Measurements from ENCODE around the gene IFT43. TPM values are rescaled to one million over a fixed set of nuclear protein-coding genes. Genes with fewer than 3 reads are reported as not detected.
A peak's percentile ranks its signal among the peaks of the same experiment; 100 is the strongest.
"Not testable (repeated sequence)": the region's sequence is repeated elsewhere in the genome, so short reads cannot be mapped to it uniquely, and the experiment has no call there.

IFT43 gene
- total and polyA plus RNA-seq, 2 donors = 27.5 to 47.2 TPM

DNA sequence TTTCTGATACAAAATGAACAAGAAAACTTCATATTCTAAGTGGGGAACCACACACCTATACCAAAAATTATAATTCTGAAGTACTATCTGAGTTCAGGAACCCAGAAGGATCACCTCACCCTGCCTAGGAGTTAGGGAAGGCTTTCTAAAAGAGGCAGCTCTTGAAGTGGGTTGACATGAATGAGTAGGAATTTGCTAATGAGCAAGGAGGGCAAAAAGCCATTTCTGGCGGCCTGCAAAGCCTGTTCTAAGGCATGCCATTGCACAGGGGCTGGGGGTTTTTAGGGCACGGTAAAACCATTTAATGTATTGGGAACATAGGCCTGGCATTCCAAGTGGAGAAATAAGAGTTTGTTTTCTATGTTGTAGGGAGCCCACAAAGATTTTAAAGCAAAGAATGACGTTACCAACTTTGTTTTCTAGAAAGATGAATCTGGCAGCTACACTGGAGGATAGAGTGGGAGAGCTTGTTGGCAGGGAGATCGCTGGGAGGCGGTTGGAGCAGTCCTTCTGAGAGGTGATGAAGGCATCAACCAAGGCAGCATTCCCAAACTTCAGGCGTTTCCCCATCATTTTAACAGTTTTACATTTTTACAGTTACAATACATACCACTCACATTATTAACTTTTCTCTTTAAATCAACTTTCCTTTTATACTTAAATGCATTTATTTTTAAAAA, 14.1 kb downstream of the IFT43 start:
- H3K27ac ChIP-seq (ENCODE audit: low read depth in 1 of 2, low read length in 1 of 2) = no peak overlapping the region
- no peak overlapping the region for H3K4me3 ChIP-seq (ENCODE audit: low read length in 2 of 2)
- no peaks in the 10 kb centered on the region for H3K4me1 ChIP-seq (ENCODE audit: control insufficient read depth in 2 of 2, insufficient read depth in 2 of 2, low read length in 2 of 2)
- no peak for DNase-seq (ENCODE audit: low read depth in 6 of 9, low spot score in 9 of 9)
- H3K9me3 ChIP-seq (ENCODE audit: control insufficient read depth in 2 of 2, insufficient read depth in 1 of 2, low read length in 1 of 2) = no peaks in the 10 kb centered on the region
- peaks cover 2 to 3% of the 10 kb centered on the region in 2 donors for H3K36me3 ChIP-seq (ENCODE audit: control insufficient read depth in 2 of 2, insufficient read depth in 2 of 2, low read length in 1 of 2)
- H3K27me3 ChIP-seq (ENCODE audit: control insufficient read depth in 2 of 2, insufficient read depth in 1 of 2, low read length in 1 of 2) = no peaks in the 10 kb centered on the region
- 97% methylated on average over 6 of the region's 6 CpGs for WGBS

DNA sequence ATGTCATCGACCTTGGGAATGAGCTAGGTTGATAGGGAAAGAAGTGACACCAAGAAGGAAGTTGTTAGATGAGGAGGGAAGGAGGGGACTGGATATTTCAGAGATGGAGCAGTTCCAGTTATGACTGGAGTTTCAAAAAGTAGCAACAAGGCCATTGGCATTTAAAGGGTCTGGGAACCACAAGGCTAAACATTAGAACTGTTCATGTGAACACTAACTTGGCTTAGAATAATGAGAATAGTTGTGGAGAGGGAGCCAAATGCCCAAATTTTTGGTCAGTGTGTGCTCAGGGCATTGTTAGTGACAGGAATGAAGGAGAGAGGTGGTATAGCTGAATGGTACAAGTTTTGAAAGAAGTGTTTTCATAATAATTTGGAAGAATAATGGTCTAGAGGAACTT, 16.8 kb downstream of the IFT43 start:
- H3K4me1 ChIP-seq (ENCODE audit: control insufficient read depth in 2 of 2, insufficient read depth in 2 of 2, low read length in 2 of 2) = no peaks in the 10 kb centered on the region

DNA sequence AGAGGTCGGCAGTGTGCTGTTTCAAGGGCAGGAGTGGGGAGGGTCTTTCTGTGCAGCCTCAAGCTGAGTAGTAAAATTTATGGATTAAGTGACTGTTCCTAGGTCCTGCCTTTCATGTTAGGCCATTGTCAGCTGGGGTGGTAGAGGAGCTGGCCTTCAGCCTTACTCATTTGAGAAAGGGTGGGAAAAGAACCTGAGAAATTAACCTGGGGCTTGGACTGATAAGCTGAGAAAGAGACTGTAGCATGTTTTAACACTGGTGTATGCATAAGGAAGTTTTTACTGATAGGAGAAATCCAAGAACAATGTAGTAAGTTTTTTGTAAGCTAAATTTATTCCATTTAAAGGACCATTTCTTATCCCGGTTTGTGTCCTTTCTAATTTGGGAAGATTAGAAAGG, 20.7 kb downstream of the IFT43 start:
- no peak for DNase-seq (ENCODE audit: low read depth in 6 of 9, low spot score in 9 of 9)
- Histone ChIP-seq H3K4me3 (ENCODE audit: low read length in 2 of 2) (no peak overlapping the region), H3K4me1 (ENCODE audit: control insufficient read depth in 2 of 2, insufficient read depth in 2 of 2, low read length in 2 of 2) (no peaks in the 10 kb centered on the region), H3K27ac (ENCODE audit: low read depth in 1 of 2, low read length in 1 of 2) (no peak overlapping the region), H3K9me3 (ENCODE audit: control insufficient read depth in 2 of 2, insufficient read depth in 1 of 2, low read length in 1 of 2) (no peaks in the 10 kb centered on the region), H3K36me3 (ENCODE audit: control insufficient read depth in 2 of 2, insufficient read depth in 2 of 2, low read length in 1 of 2) (peaks cover 0 to 7% of the 10 kb centered on the region in 2 donors), H3K27me3 (ENCODE audit: control insufficient read depth in 2 of 2, insufficient read depth in 1 of 2, low read length in 1 of 2) (no peaks in the 10 kb centered on the region)
- 98% methylated on average over 2 of the region's 2 CpGs for WGBS

More for the DNA sequence above, 16.8 kb downstream of the IFT43 start:
- no peak overlapping the region for H3K4me3 ChIP-seq (ENCODE audit: low read length in 2 of 2)
- WGBS = 88% methylated on average over 1 of the region's 1 CpG
- peaks cover 3 to 4% of the 10 kb centered on the region in 2 donors for H3K36me3 ChIP-seq (ENCODE audit: control insufficient read depth in 2 of 2, insufficient read depth in 2 of 2, low read length in 1 of 2)
- no peak for DNase-seq (ENCODE audit: low read depth in 6 of 9, low spot score in 9 of 9)
- no peak overlapping the region for H3K27ac ChIP-seq (ENCODE audit: low read depth in 1 of 2, low read length in 1 of 2)
- no peaks in the 10 kb centered on the region for H3K27me3 ChIP-seq (ENCODE audit: control insufficient read depth in 2 of 2, insufficient read depth in 1 of 2, low read length in 1 of 2)
- no peaks in the 10 kb centered on the region for H3K9me3 ChIP-seq (ENCODE audit: control insufficient read depth in 2 of 2, insufficient read depth in 1 of 2, low read length in 1 of 2)

DNA sequence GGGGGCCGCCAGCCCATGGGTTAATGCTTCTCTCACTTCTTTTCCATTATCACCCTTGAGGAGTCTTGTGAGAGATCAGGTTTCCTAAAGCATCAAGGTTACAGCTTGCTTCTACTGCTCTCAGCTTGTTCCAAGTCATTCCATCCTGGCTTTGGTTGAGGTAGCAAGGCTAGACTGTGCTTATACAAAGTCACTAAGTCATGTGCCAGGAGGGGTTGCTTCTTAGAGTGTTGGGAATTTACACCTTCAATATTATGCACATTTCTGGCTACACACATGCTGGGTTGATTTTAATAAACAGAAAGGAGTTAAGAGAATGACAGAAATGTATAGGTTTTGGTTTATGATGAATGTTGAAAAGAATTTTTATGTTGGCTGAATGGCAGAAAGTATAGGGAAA, 21.8 kb downstream of the IFT43 start:
- no peak overlapping the region for H3K4me3 ChIP-seq (ENCODE audit: low read length in 2 of 2)
- H3K27me3 ChIP-seq (ENCODE audit: control insufficient read depth in 2 of 2, insufficient read depth in 1 of 2, low read length in 1 of 2) = no peaks in the 10 kb centered on the region
- H3K27ac ChIP-seq (ENCODE audit: low read depth in 1 of 2, low read length in 1 of 2) = no peak overlapping the region
- no peaks in the 10 kb centered on the region for H3K9me3 ChIP-seq (ENCODE audit: control insufficient read depth in 2 of 2, insufficient read depth in 1 of 2, low read length in 1 of 2)
- H3K36me3 ChIP-seq (ENCODE audit: control insufficient read depth in 2 of 2, insufficient read depth in 2 of 2, low read length in 1 of 2) = peaks cover 0 to 7% of the 10 kb centered on the region in 2 donors
- H3K4me1 ChIP-seq (ENCODE audit: control insufficient read depth in 2 of 2, insufficient read depth in 2 of 2, low read length in 2 of 2) = no peaks in the 10 kb centered on the region
- DNase-seq (ENCODE audit: low read depth in 6 of 9, low spot score in 9 of 9) = peak in 1 of 9 donors; percentile 2
- 100% methylated on average over 1 of the region's 1 CpG for WGBS

DNA sequence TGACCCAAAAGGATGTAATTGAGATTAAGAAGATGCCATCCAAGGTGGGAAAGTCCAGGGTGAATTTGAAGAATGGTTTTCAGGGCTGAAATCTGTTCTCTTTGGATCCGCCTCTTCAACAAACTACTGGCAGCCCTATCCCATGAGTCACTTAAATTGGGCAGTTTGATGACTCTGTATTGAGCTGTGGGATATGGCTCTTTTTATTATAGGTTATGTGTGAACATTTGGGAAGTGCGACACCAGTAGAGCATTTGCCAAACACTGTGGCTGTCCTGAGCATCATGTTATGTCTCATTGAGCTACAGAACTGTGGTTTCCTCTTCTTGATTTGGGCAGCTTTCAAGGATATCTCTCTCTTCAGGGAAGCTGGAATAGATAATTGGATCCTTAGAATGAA, 22.3 kb downstream of the IFT43 start:
- no peak overlapping the region for H3K4me3 ChIP-seq (ENCODE audit: low read length in 2 of 2)
- no peaks in the 10 kb centered on the region for H3K4me1 ChIP-seq (ENCODE audit: control insufficient read depth in 2 of 2, insufficient read depth in 2 of 2, low read length in 2 of 2)
- H3K27me3 ChIP-seq (ENCODE audit: control insufficient read depth in 2 of 2, insufficient read depth in 1 of 2, low read length in 1 of 2) = no peaks in the 10 kb centered on the region
- WGBS = 99% methylated on average over 2 of the region's 2 CpGs
- no peak for DNase-seq (ENCODE audit: low read depth in 6 of 9, low spot score in 9 of 9)
- H3K36me3 ChIP-seq (ENCODE audit: control insufficient read depth in 2 of 2, insufficient read depth in 2 of 2, low read length in 1 of 2) = peaks cover 0 to 7% of the 10 kb centered on the region in 2 donors
- no peaks in the 10 kb centered on the region for H3K9me3 ChIP-seq (ENCODE audit: control insufficient read depth in 2 of 2, insufficient read depth in 1 of 2, low read length in 1 of 2)
- H3K27ac ChIP-seq (ENCODE audit: low read depth in 1 of 2, low read length in 1 of 2) = no peak overlapping the region

DNA sequence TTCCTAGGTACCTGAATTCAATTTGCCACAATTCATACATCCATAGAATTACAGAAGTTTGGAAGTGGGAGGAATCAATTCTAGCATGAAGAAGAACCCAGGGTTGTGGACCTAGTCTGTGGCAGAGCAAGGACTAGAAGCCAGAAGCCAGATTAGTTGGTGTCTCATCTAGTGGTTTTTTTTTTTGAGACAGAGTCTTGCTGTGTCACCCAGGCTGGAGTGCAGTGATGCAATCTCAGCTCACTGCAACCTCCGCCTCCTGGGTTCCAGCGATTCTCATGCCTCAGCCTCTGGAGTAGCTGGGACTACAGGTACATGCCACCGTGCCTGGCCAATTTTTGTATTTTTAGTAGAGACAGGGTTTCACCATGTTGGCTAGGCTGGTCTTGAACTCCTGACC, 24.1 kb downstream of the IFT43 start:
- not testable (repeated sequence) for H3K9me3 ChIP-seq (ENCODE audit: control insufficient read depth in 2 of 2, insufficient read depth in 1 of 2, low read length in 1 of 2); H3K27me3 ChIP-seq (ENCODE audit: control insufficient read depth in 2 of 2, insufficient read depth in 1 of 2, low read length in 1 of 2); H3K27ac ChIP-seq (ENCODE audit: low read depth in 1 of 2, low read length in 1 of 2); H3K36me3 ChIP-seq (ENCODE audit: control insufficient read depth in 2 of 2, insufficient read depth in 2 of 2, low read length in 1 of 2); H3K4me3 ChIP-seq (ENCODE audit: low read length in 2 of 2); H3K4me1 ChIP-seq (ENCODE audit: control insufficient read depth in 2 of 2, insufficient read depth in 2 of 2, low read length in 2 of 2); DNase-seq (ENCODE audit: low read depth in 6 of 9, low spot score in 9 of 9)
- 95% methylated on average over 3 of the region's 3 CpGs for WGBS

DNA sequence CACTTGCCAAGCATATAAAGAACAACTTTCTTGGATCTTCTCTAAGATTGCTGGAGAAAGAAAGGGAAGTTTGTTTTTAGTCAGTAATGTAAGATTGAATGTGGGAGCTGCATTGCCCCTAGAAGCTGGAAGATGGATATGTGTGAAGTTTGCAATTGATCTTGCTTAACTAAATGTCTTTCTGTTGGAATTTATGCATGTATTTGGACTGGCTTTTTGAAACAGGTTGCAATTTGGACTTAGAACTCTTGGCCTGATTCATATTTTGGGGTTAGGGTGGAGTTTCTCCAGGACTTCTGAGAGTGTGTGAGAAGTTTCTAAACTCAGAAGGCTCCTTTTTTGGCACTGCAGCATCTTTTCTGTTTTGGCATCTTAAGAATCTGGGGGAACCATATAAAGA, 26.4 kb downstream of the IFT43 start:
- H3K36me3 ChIP-seq (ENCODE audit: control insufficient read depth in 2 of 2, insufficient read depth in 2 of 2, low read length in 1 of 2) = peaks cover 3% of the 10 kb centered on the region in 2 donors
- no peaks in the 10 kb centered on the region for H3K27me3 ChIP-seq (ENCODE audit: control insufficient read depth in 2 of 2, insufficient read depth in 1 of 2, low read length in 1 of 2)

DNA sequence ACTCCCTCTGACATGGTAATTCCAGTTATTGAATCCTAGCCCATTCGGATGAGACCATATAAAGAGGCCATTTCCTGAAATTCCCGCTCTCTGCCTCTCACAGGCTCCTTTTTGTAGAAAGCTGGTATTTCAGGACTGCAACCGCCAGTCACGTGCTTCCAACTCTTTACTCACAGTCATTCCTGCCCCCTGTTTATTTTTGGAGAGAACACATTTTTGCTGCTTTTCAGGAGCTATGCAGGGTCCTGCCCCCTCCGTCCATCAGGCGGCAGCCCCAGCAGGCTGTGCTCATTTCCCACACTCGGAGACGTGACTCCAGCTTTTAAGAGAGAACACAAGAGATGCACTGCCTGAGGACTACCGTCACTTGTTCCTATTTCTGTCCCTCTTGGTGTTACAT, 26.8 kb downstream of the IFT43 start:
- H3K4me3 ChIP-seq (ENCODE audit: low read length in 2 of 2) = no peak overlapping the region
- H3K27ac ChIP-seq (ENCODE audit: low read depth in 1 of 2, low read length in 1 of 2) = no peak overlapping the region
- WGBS = 98% methylated on average over 9 of the region's 9 CpGs
- H3K9me3 ChIP-seq (ENCODE audit: control insufficient read depth in 2 of 2, insufficient read depth in 1 of 2, low read length in 1 of 2) = no peaks in the 10 kb centered on the region
- H3K36me3 ChIP-seq (ENCODE audit: control insufficient read depth in 2 of 2, insufficient read depth in 2 of 2, low read length in 1 of 2) = peaks cover 3% of the 10 kb centered on the region in 2 donors
- H3K4me1 ChIP-seq (ENCODE audit: control insufficient read depth in 2 of 2, insufficient read depth in 2 of 2, low read length in 2 of 2) = no peaks in the 10 kb centered on the region
- H3K27me3 ChIP-seq (ENCODE audit: control insufficient read depth in 2 of 2, insufficient read depth in 1 of 2, low read length in 1 of 2) = no peaks in the 10 kb centered on the region
- DNase-seq (ENCODE audit: low read depth in 6 of 9, low spot score in 9 of 9) = no peak

More for the DNA sequence above, 26.4 kb downstream of the IFT43 start:
- H3K4me3 ChIP-seq (ENCODE audit: low read length in 2 of 2) = no peak overlapping the region
- H3K4me1 ChIP-seq (ENCODE audit: control insufficient read depth in 2 of 2, insufficient read depth in 2 of 2, low read length in 2 of 2) = no peaks in the 10 kb centered on the region
- H3K27ac ChIP-seq (ENCODE audit: low read depth in 1 of 2, low read length in 1 of 2) = no peak overlapping the region
- no peaks in the 10 kb centered on the region for H3K9me3 ChIP-seq (ENCODE audit: control insufficient read depth in 2 of 2, insufficient read depth in 1 of 2, low read length in 1 of 2)
- DNase-seq (ENCODE audit: low read depth in 6 of 9, low spot score in 9 of 9) = no peak

DNA sequence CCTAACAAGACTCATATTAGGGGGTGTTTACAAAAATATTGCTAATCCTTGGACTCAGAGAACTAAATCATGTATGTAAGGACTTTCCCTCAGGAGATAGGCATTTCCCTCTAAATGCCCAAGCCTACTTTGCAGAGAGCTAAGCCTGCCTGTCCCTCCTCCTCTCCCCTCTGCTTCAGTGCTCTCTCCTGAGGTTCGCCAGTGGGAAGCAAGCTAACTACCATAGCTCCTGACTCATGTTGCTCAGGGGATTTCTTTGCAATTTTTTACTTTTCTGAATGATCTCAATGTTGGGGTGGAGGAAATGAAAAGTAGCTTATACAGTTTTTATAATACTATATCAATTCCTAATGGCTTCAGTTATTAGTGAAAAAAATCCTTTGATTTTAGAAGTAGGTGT, 29.6 kb downstream of the IFT43 start:
- Histone ChIP-seq H3K4me1 (ENCODE audit: control insufficient read depth in 2 of 2, insufficient read depth in 2 of 2, low read length in 2 of 2) (no peaks in the 10 kb centered on the region), H3K27me3 (ENCODE audit: control insufficient read depth in 2 of 2, insufficient read depth in 1 of 2, low read length in 1 of 2) (no peaks in the 10 kb centered on the region), H3K4me3 (ENCODE audit: low read length in 2 of 2) (no peak overlapping the region), H3K27ac (ENCODE audit: low read depth in 1 of 2, low read length in 1 of 2) (no peak overlapping the region), H3K36me3 (ENCODE audit: control insufficient read depth in 2 of 2, insufficient read depth in 2 of 2, low read length in 1 of 2) (peaks cover 0 to 3% of the 10 kb centered on the region in 2 donors), H3K9me3 (ENCODE audit: control insufficient read depth in 2 of 2, insufficient read depth in 1 of 2, low read length in 1 of 2) (peaks cover 0 to 3% of the 10 kb centered on the region in 2 donors)
- WGBS = 98% methylated on average over 1 of the region's 1 CpG
- DNase-seq (ENCODE audit: low read depth in 6 of 9, low spot score in 9 of 9) = no peak

Data from thymus (tissue), 11 donors.